Endothelial cell of hepatic sinusoid (primary cell): Measurements from ENCODE around the gene RNF4.
"Not testable (repeated sequence)": the region's sequence is repeated elsewhere in the genome, so short reads cannot be mapped to it uniquely, and the experiment has no call there.

ENCODE experiments used
- in situ Hi-C: cut with HindIII; loops from 2 replicates; pipeline ENCODE4 v1.10.0; 2017; ENCODE audit warnings: low sequenced_read_pairs

Gene RNF4

GRCh38 chr4:2484185-2484584 is 15.3 kb downstream of the RNF4 start:
- in situ Hi-C loops = no loop called here

GRCh38 chr4:2484993-2485392 is 16.1 kb downstream of the RNF4 start:
- in situ Hi-C loops = no loop called here

- in situ Hi-C loops = no loop called here
Observed at GRCh38 chr4:2485956-2486355, 17.1 kb downstream of the RNF4 start.

- in situ Hi-C loops = no loop called here
Observed at GRCh38 chr4:2486981-2487380, 18.1 kb downstream of the RNF4 start.

- in situ Hi-C loops = no loop called here
Observed at GRCh38 chr4:2487632-2488031, 18.7 kb downstream of the RNF4 start.

- in situ Hi-C loops = no loop called here
Observed at GRCh38 chr4:2489081-2489805, 20.3 kb downstream of the RNF4 start.

GRCh38 chr4:2489841-2490552 is 21.1 kb downstream of the RNF4 start:
- in situ Hi-C loops = no loop called here

GRCh38 chr4:2492970-2493369 is 24.1 kb downstream of the RNF4 start:
- in situ Hi-C loops = no loop called here

GRCh38 chr4:2494992-2495391 is 26.1 kb downstream of the RNF4 start:
- in situ Hi-C loops = loop anchor here (5.0 kb wide), 4 partner anchors 43 to 137 kb away; no protein-coding TSS in a partner anchor

- in situ Hi-C loops = loop anchor here (5.0 kb wide), 4 partner anchors 45 to 135 kb away; no protein-coding TSS in a partner anchor
Observed at GRCh38 chr4:2497324-2497723, 28.4 kb downstream of the RNF4 start.

- in situ Hi-C loops = loop anchor here (5.0 kb wide), 4 partner anchors 46 to 134 kb away; no protein-coding TSS in a partner anchor
Observed at GRCh38 chr4:2497931-2498330, 29.0 kb downstream of the RNF4 start.

GRCh38 chr4:2500547-2500946 is 31.6 kb downstream of the RNF4 start:
- in situ Hi-C loops = no loop called here

GRCh38 chr4:2501034-2501594 is 32.2 kb downstream of the RNF4 start:
- in situ Hi-C loops = no loop called here

GRCh38 chr4:2503809-2504208 is 34.9 kb downstream of the RNF4 start:
- in situ Hi-C loops = no loop called here

GRCh38 chr4:2507259-2507658 is 38.4 kb downstream of the RNF4 start:
- in situ Hi-C loops = no loop called here

- in situ Hi-C loops = no loop called here
Observed at GRCh38 chr4:2507855-2508254, 38.9 kb downstream of the RNF4 start.

GRCh38 chr4:2510351-2511259 is 41.7 kb downstream of the RNF4 start:
- in situ Hi-C loops = no loop called here

- in situ Hi-C loops = no loop called here
Observed at GRCh38 chr4:2511645-2512131, 42.8 kb downstream of the RNF4 start.

- in situ Hi-C loops = no loop called here
Observed at GRCh38 chr4:2512396-2513135, 43.7 kb downstream of the RNF4 start.

GRCh38 chr4:2514193-2514592 is 45.3 kb downstream of the RNF4 start:
- in situ Hi-C loops = not testable (repeated sequence)
